Naive B cell (primary cell): ENCODE measurements around the gene TAF6L. TPM values are rescaled to one million over a fixed set of nuclear protein-coding genes. Genes with fewer than 3 reads are reported as not detected.
A peak's percentile ranks its signal among the peaks of the same experiment; 100 is the strongest.
"Not testable (repeated sequence)": the region's sequence is repeated elsewhere in the genome, so short reads cannot be mapped to it uniquely, and the experiment has no call there.

Experiments
- ATAC-seq, 2 donors: fragments of 150-1000 bp; cut with Tn5 transposase; 2 replicates each; pipeline ENCODE4 v1.10.0; 2021; ENCODE audit warnings: low read depth in 2 of 2, mild to moderate bottlenecking in 2 of 2, moderate library complexity in 2 of 2
- DNase-seq: peaks from one replicate; pipeline ENCODE4 v3.0.0; 2022
- H3K27ac Mint-ChIP-seq, 6 donors: one replicate each; pipeline ENCODE4 v1.8.0; 2020 to 2022; ENCODE audit warnings: mild to moderate bottlenecking in 6 of 6, mixed read lengths in 6 of 6, moderate library complexity in 5 of 6, inconsistent platforms in 2 of 6
- H3K27me3 Mint-ChIP-seq, 3 donors: one replicate each; pipeline ENCODE4 v1.8.0; 2021 to 2022; ENCODE audit warnings: mixed read lengths in 3 of 3, mild to moderate bottlenecking in 1 of 3
- H3K36me3 Mint-ChIP-seq, 2 donors: one replicate each; pipeline ENCODE4 v1.8.0; 2020 to 2022; ENCODE audit warnings: mixed read lengths in 2 of 2, inconsistent platforms in 1 of 2, mild to moderate bottlenecking in 1 of 2
- H3K4me1 Mint-ChIP-seq, 3 donors: one replicate each; pipeline ENCODE4 v1.8.0; 2020 to 2022; ENCODE audit warnings: mixed read lengths in 3 of 3, inconsistent platforms in 1 of 3, mild to moderate bottlenecking in 1 of 3, moderate library complexity in 1 of 3
- H3K4me3 Mint-ChIP-seq, 8 donors: one replicate each; pipeline ENCODE4 v1.8.0; 2020 to 2022; ENCODE audit warnings: mild to moderate bottlenecking in 8 of 8, mixed read lengths in 8 of 8, moderate library complexity in 8 of 8, inconsistent platforms in 2 of 8
- H3K9me3 Mint-ChIP-seq, 7 donors: one replicate each; pipeline ENCODE4 v1.8.0; 2020 to 2022; ENCODE audit warnings: mixed read lengths in 7 of 7, mild to moderate bottlenecking in 5 of 7, inconsistent platforms in 2 of 7, moderate library complexity in 1 of 7
- polyA plus RNA-seq, 6 donors: library from polyadenylated mRNA; unstranded; fragments of 300-500 nt; fragmentation: Illumina TruSeq; gene quantifications; one replicate each; pipeline ENCODE4 v1.2.3, GENCODE V29; 2021; ENCODE audit warnings: low read depth in 6 of 6

The TAF6L gene, protein sequence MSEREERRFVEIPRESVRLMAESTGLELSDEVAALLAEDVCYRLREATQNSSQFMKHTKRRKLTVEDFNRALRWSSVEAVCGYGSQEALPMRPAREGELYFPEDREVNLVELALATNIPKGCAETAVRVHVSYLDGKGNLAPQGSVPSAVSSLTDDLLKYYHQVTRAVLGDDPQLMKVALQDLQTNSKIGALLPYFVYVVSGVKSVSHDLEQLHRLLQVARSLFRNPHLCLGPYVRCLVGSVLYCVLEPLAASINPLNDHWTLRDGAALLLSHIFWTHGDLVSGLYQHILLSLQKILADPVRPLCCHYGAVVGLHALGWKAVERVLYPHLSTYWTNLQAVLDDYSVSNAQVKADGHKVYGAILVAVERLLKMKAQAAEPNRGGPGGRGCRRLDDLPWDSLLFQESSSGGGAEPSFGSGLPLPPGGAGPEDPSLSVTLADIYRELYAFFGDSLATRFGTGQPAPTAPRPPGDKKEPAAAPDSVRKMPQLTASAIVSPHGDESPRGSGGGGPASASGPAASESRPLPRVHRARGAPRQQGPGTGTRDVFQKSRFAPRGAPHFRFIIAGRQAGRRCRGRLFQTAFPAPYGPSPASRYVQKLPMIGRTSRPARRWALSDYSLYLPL
- 10 to 100 TPM in 2 of 6 donors, 1 to 10 TPM in 4; 8.3 to 14.3 (median 9.5) TPM for polyA plus RNA-seq

DNA sequence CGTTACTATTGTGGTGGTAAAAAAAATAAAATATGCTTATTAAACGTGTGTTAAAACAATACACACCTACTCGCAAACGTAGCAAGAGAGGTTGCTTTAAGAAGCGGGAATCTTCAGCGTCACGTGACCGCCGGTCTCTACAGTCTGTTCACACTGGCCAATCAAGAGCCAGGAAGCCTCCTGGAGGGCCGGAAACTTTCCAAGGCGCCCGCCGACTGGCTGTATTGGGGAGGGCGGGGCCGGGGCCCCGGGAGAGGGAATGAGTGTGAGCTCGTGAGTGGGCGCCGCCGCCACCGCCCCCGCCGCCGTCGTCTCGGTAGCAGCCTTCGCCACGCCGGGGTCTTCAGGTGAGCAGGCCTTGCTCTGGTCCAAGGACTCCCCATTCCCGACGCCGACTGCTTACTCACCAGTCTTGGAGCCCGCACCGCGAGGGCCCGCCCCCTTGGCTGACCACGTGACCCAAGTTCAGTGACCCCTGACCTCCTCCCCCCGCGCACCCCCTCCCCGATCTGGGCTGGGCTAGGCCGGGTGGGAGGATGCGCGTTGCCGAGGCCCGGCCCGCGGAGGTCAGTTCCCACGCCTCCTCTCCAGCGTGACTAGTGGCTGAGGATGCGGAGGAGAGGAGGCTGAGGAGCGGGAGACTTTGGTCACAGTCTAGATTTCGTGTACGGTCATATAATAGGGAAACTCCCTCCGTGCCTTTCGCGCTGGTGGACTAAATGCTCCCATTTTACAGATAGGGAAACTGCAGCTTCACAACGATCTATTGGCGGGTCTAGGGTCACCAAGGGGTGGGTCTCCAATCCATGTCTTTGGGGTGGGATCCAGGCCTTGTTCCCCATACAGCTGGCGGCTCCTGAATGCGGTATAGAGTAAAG lies at the start of gene TAF6L:
TAF6L (plus strand) TSS at position 253 of the 878 bp plus-strand sequence. CDS start 4,388 bp downstream, outside the sequence.
- Mint-ChIP-seq H3K36me3 (peaks cover 0 to 5% of the 10 kb centered on the region in 2 donors), H3K27me3 (no peaks in the 10 kb centered on the region), H3K4me1 (peaks cover 26 to 36% (median 34%) of the 10 kb centered on the region in 3 donors), H3K27ac (peak within 1 kb of the TSS; percentile 89 to 99 (median 96)), H3K9me3 (no peaks in the 10 kb centered on the region), H3K4me3 (peak within 1 kb of the TSS; percentile 88 to 99 (median 95))
- DNase-seq (peak; percentile 76), ATAC-seq (peak; percentile 73)

DNA sequence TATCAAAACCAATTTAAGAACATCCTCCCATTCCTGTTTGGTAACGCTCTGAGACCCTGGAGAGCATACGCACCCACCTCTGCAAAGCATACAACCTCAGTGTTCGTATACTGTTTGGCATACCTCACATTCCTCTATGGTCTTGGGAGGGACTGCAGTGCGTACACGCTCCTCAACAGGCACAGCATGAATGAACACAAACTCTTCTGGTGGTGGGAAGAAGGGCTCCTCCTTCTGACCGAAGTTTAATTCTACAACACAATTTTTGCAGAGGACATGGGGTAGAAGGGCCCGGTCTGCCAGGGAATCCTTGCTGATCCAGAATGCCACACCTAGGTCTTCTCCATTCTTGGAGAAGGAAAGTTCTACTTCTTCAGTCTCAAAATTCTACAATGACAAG lies 49.2 kb upstream of the TAF6L start:
- H3K36me3 Mint-ChIP-seq: peaks cover 19 to 27% of the 10 kb centered on the region in 2 donors

DNA sequence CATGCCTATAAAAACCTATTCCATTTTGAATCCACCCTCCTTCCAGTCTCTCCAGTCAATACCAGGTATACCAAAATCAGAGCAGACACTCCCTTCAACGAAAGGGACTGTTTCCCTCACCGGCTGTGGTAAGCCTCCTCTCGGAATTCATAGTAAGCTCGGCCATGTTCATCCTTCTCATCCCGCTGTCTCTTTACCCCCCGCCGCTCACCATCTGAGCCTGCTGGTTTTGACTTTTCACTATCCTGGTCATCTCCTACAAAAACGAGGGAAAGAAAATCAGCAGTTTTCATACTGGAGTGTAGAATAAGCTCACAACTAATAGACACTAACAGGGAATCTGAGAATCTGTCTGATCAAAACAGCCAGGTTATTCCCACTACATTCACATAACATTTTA lies 47.0 kb upstream of the TAF6L start:
- Mint-ChIP-seq H3K4me1 (peaks cover 33 to 42% (median 35%) of the 10 kb centered on the region in 3 donors), H3K36me3 (peaks cover 19 to 21% of the 10 kb centered on the region in 2 donors), H3K4me3 (peak overlapping the region in 7 of 8 donors; percentile 4 to 100 (median 90)), H3K27ac (peak overlapping the region in 3 of 6 donors; percentile 56 to 72 (median 57)), H3K27me3 (no peaks in the 10 kb centered on the region), H3K9me3 (no peaks in the 10 kb centered on the region)
- ATAC-seq (no peak), DNase-seq (no peak)

More for the DNA sequence above, 49.2 kb upstream of the TAF6L start:
- peak overlapping the region in 2 of 6 donors; percentile 58 to 74 for H3K27ac Mint-ChIP-seq
- H3K4me3 Mint-ChIP-seq: peak overlapping the region in 2 of 8 donors; percentile 18 to 47
- no peaks in the 10 kb centered on the region for H3K9me3 Mint-ChIP-seq
- DNase-seq (no peak), ATAC-seq (no peak)
- no peaks in the 10 kb centered on the region for H3K27me3 Mint-ChIP-seq
- peaks cover 29 to 37% (median 30%) of the 10 kb centered on the region in 3 donors for H3K4me1 Mint-ChIP-seq

DNA sequence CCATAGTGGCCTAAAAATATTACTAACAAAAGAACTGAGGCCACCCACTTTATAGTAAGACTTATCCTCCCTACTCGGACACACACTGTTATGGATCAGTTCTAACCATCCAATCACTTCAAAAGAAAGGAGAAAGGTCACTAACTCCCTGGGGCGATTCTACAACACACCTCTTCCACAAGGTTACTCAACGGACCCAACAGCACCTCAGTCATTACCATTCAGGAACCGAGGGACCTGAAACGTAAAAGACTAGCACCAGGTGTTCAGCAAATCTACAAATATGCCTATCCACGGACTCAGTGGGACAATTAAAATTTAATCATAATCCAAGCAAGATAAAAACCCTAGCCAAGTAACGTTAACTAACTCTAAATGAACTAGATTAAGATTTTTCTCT lies 45.5 kb upstream of the TAF6L start:
- H3K27me3 Mint-ChIP-seq: no peaks in the 10 kb centered on the region
- H3K4me3 Mint-ChIP-seq: peak overlapping the region; percentile 90 to 100 (median 98)
- H3K4me1 Mint-ChIP-seq: peaks cover 29 to 52% (median 45%) of the 10 kb centered on the region in 3 donors
- DNase-seq: no peak
- peaks cover 9 to 14% of the 10 kb centered on the region in 2 donors for H3K36me3 Mint-ChIP-seq
- no peak for ATAC-seq
- no peaks in the 10 kb centered on the region for H3K9me3 Mint-ChIP-seq
- H3K27ac Mint-ChIP-seq: peak overlapping the region; percentile 87 to 98 (median 94)

DNA sequence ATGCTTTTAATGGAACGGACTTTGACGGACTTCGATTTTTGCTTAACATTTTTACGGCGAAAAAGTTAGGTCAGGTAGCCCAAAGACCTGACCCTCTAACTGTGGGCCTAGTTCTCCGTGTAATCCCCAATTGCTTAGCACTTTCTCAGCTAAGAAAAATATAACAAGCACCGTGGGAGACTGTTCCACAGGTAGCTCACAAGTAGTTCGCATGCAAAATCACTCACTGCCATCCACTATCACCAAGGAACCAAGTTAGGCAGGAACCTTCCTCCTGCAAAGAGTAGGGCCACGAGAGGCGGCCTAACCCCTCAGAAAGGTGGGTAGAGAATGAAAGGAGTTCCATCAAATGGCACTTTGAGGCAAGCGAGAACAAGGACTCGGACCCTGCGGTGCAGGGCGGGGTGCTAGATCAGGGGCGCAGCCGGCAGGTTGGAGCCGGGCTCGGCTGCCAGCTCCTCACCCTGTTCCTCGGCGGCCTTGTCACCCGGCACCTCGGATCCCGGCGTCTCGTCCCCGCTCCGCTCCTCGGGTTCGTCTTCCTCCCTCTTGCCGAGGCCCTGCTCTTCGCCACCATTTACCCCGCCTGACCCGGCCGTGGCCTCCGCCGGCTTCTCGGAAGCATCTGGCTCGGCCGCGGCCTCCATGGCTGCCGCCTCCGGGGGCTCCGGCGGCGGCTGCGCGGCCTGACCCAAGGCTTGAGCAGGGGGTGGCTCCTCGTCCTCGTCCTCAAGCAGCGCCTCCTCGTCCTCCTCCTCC lies 44.9 kb upstream of the TAF6L start:
- no peaks in the 10 kb centered on the region for H3K27me3 Mint-ChIP-seq
- H3K4me1 Mint-ChIP-seq: peaks cover 29 to 57% (median 45%) of the 10 kb centered on the region in 3 donors

DNA sequence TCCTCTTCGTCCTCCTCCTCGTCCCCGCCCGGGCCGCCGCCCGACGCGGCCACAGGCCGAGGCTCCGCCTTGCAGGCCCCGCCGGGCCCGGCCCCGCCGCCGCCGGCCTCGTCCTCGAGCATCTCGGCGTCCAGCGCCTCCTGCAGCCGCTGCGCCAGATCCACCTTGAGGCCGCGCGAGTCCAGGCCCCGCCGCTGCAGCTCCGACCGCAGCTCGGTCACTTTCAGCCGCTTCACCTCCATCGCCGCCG lies 44.4 kb upstream of the TAF6L start:
- Mint-ChIP-seq H3K4me3 (peak overlapping the region; percentile 90 to 100 (median 98)), H3K27me3 (no peaks in the 10 kb centered on the region), H3K27ac (peak overlapping the region in 5 of 6 donors; percentile 56 to 98 (median 98)), H3K36me3 (peaks cover 4 to 14% of the 10 kb centered on the region in 2 donors), H3K4me1 (peaks cover 29 to 56% (median 45%) of the 10 kb centered on the region in 3 donors), H3K9me3 (no peaks in the 10 kb centered on the region)
- DNase-seq: no peak
- ATAC-seq: peak; percentile 0 to 1

More for the DNA sequence above, 44.9 kb upstream of the TAF6L start:
- peaks cover 9 to 14% of the 10 kb centered on the region in 2 donors for H3K36me3 Mint-ChIP-seq
- H3K4me3 Mint-ChIP-seq: peak overlapping the region; percentile 90 to 100 (median 98)
- DNase-seq (no peak), ATAC-seq (no peak)
- no peaks in the 10 kb centered on the region for H3K9me3 Mint-ChIP-seq
- H3K27ac Mint-ChIP-seq: peak overlapping the region; percentile 83 to 98 (median 90)

DNA sequence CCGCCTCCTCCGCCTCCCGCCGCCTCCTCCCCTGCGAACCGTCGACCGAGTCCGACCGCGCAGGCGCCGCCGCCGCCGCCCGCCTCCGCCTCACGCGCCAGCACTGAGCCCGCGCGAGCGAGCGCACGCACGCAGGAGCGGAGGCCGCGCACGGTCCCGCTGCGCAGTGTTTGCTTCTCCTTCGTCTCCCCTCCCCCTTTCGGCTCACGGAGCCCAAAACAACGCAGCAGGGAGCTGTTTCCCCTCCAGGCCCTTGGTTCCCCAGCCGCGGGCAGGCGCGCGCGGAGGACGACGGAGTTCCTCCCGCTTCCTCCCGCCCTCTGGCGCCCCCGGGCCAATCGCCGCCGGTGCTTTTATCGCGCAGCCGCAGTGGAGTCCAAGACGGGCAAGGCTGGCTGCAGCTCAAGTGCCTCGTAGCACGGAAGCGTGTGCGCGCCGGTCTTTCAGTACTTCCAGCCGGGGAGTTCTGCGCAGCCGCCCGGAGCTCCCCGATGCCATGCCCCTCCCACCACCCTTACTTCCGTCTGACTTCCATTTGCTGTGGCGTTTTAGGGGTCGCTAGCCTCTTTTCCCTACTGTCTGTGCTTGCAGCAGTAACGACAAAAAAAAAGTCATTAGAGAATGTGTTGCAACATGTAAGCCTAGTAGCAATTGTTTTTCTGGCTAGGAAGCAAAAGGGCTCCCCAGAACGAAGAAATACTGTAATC lies 43.9 kb upstream of the TAF6L start, which contains the start of gene HNRNPUL2:
HNRNPUL2 (minus strand) TSS at position 293 of the 707 bp plus-strand sequence. CDS start 301 bp downstream, outside the sequence.
- Mint-ChIP-seq H3K4me1 (peaks cover 29 to 52% (median 45%) of the 10 kb centered on the region in 3 donors), H3K36me3 (peaks cover 0 to 14% of the 10 kb centered on the region in 2 donors), H3K27ac (peak within 1 kb of the TSS; percentile 95 to 99 (median 98))

DNA sequence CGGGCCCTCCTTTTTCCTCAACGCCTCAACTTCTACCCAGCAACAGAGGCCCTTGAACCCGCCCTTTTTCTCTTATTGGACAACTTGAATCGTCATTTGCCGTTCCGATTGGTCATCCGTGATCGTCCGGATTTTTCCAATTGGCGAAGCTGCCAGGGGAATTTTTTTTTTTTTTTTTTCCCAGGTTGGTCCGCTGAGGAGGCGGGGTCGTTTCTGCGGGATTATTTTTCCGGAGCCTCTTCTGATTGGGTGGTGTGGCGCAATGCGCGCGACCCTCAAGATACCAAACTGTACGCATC lies 43.4 kb upstream of the TAF6L start:
- DNase-seq (peak; percentile 91), ATAC-seq (peak; percentile 57 to 59)
- peak overlapping the region; percentile 90 to 100 (median 98) for H3K4me3 Mint-ChIP-seq
- no peaks in the 10 kb centered on the region for H3K9me3 Mint-ChIP-seq
- H3K27me3 Mint-ChIP-seq: no peaks in the 10 kb centered on the region
- H3K36me3 Mint-ChIP-seq: peaks cover 0 to 11% of the 10 kb centered on the region in 2 donors
- peaks cover 29 to 52% (median 45%) of the 10 kb centered on the region in 3 donors for H3K4me1 Mint-ChIP-seq
- peak overlapping the region; percentile 95 to 99 (median 98) for H3K27ac Mint-ChIP-seq

More for the DNA sequence above, 43.9 kb upstream of the TAF6L start, which contains the start of gene HNRNPUL2:
- Mint-ChIP-seq H3K4me3 (peak within 1 kb of the TSS; percentile 90 to 100 (median 98)), H3K9me3 (no peaks in the 10 kb centered on the region), H3K27me3 (no peaks in the 10 kb centered on the region)
- DNase-seq: peak; percentile 100
- peak; percentile 76 to 77 for ATAC-seq

DNA sequence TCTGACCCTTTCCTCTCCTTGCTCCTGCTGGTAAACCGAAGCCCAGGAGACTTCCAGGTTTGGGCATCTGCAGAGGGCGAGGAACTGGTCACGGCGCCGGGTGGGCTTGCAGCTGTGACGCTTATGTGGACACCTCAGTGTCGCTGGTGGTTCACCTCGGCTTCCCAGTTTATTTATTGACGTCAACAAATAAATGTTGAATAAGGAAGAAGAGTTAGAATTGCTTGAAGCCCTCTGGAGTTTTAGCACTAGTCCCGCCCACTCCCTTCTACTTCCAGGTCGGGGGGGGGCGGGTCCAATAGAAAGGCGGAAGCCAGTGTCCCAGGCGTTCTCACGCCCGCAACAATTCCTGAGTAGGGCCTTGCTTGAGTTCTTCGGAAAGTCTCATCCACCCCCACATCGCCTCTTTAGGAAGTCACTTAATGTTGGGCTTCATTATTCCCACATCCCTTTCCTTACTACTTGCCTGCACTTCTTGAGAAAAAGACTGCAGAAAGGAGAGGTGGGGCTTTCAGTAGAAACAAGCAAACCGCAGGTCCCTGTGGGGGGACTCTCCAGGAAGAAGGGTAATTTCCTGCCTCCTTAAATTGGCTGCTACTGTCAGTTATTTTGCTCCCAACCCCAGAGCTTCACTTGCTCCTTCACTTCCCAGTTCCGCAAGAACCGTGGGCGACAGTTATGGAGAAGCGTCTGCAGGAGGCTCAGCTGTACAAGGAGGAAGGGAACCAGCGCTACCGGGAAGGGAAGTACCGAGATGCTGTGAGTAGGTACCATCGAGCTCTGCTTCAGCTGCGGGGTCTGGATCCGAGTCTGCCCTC lies 42.8 kb upstream of the TAF6L start, which contains the start of gene TTC9C:
TTC9C (plus strand) TSS at position 316 of the 818 bp plus-strand sequence; CDS start at position 679, 363 bp downstream.
- peaks cover 29 to 56% (median 49%) of the 10 kb centered on the region in 3 donors for H3K4me1 Mint-ChIP-seq
- peak; percentile 35 to 37 for ATAC-seq
- no peaks in the 10 kb centered on the region for H3K9me3 Mint-ChIP-seq
- no peaks in the 10 kb centered on the region for H3K27me3 Mint-ChIP-seq
- H3K27ac Mint-ChIP-seq: peak within 1 kb of the TSS; percentile 95 to 99 (median 98)
- peak; percentile 85 for DNase-seq
- H3K36me3 Mint-ChIP-seq: peaks cover 0 to 14% of the 10 kb centered on the region in 2 donors
- H3K4me3 Mint-ChIP-seq: peak within 1 kb of the TSS; percentile 90 to 100 (median 98)

DNA sequence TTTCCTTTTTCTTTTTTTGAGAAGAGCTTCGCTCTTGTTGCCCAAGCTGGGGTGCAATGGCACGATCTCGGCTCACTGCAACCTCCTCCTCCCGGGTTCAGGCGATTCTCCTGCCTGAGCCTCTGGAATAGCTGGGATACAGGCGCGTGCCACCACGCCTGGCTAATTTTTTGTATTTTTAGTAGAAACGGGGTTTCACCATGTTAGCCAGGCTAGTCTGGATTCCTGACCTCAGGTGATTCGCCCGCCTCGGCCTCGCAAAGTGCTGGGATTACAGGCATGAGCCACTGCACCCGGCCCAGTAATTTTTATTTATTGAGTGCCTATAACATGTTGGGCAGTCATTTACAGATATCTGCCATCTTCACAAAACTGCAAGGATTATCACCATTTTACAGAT lies 41.1 kb upstream of the TAF6L start:
- not testable (repeated sequence) for H3K9me3 Mint-ChIP-seq, ATAC-seq, DNase-seq, H3K27me3 Mint-ChIP-seq, H3K36me3 Mint-ChIP-seq
- Mint-ChIP-seq H3K4me1 (peaks cover 19 to 41% (median 33%) of the 10 kb centered on the region in 3 donors), H3K27ac (peak overlapping the region in 1 of 6 donors; percentile 54), H3K4me3 (peak overlapping the region in 7 of 8 donors; percentile 29 to 100 (median 65))

DNA sequence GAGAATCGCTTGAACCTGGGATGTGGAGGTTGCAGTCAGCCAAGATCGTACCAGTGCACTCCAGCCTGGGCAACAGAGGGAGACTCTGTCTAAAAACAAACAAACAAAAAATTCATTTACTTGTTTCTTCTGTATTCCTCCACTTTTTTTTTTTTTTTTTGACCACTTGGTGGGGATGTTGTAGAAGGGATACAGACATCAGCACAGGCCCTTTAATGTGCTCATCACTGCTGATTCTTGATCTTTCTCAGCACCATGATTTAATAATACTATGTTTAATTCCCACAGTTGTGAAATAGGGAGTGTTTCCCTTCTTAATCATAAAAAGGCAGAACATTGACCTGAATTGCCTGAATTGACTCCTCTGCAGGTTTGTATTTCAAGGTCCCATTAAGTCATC lies 38.4 kb upstream of the TAF6L start:
- Mint-ChIP-seq H3K4me3 (peak overlapping the region in 1 of 8 donors; percentile 54), H3K27ac (peak overlapping the region in 2 of 6 donors; percentile 16 to 69), H3K9me3 (no peaks in the 10 kb centered on the region), H3K27me3 (no peaks in the 10 kb centered on the region), H3K4me1 (peaks cover 4 to 34% (median 20%) of the 10 kb centered on the region in 3 donors), H3K36me3 (peaks cover 0 to 5% of the 10 kb centered on the region in 2 donors)
- no peak for ATAC-seq
- no peak for DNase-seq
